OCI-LY3 (cell line): ENCODE data around the gene IRAK3.

Source experiments
- H2AFZ ChIP-seq: fragments of 200-600, 300-600 bp; shearing (Covaris generic); 2 replicates; pipeline ENCODE4 v1.6.0; 2014; ENCODE audit warnings: antibody characterized with exemption, low read depth, low read length
- H3K27ac ChIP-seq: fragments of 200-600, 300-600 bp; sonication (generic); 2 replicates; pipeline ENCODE4 v1.5.1; 2014; ENCODE audit warnings: mild to moderate bottlenecking, low read length, moderate library complexity, mixed read lengths
- H3K27me3 ChIP-seq: fragments of 200-600, 300-600 bp; sonication (generic); 2 replicates; pipeline ENCODE4 v1.6.1; 2014; ENCODE audit warnings: low read depth, low read length, mixed read lengths
- H3K36me3 ChIP-seq: fragments of 200-600, 300-600 bp; sonication (generic); replicated peaks from 2 replicates; pipeline ENCODE3; 2014; ENCODE audit warnings: low read depth, low read length, mixed read lengths
- H3K4me1 ChIP-seq: fragments of 300-600, 200-600 bp; sonication (generic); 2 replicates; pipeline ENCODE4 v1.6.1; 2014; ENCODE audit warnings: low read length, mixed read lengths
- H3K4me2 ChIP-seq: fragments of 200-600, 300-600 bp; sonication (generic); 2 replicates; pipeline ENCODE4 v1.6.1; 2014; ENCODE audit warnings: low read length, mixed read lengths
- H3K4me3 ChIP-seq: fragments of 300-600, 200-600 bp; sonication (generic); 2 replicates; pipeline ENCODE4 v1.5.1; 2014; ENCODE audit warnings: antibody characterized with exemption, mild to moderate bottlenecking, low read length, moderate library complexity
- H3K79me2 ChIP-seq: fragments of 300-600, 200-600 bp; shearing (Covaris generic); 2 replicates; pipeline ENCODE4 v1.6.1; 2014; ENCODE audit warnings: mild to moderate bottlenecking, low read length, mixed read lengths
- H3K9ac ChIP-seq: fragments of 300-600, 200-600 bp; shearing (Covaris generic); 2 replicates; pipeline ENCODE4 v1.6.0; 2014; ENCODE audit warnings: mild to moderate bottlenecking, low read length, moderate library complexity
- H3K9me3 ChIP-seq: fragments of 200-600, 300-600 bp; shearing (Covaris generic); 2 replicates; pipeline ENCODE4 v1.6.1; 2014; ENCODE audit warnings: low read length, mixed read lengths; ENCODE audit not compliant: insufficient read depth
- H4K20me1 ChIP-seq: fragments of 200-600, 300-600 bp; sonication (generic); 2 replicates; pipeline ENCODE4 v1.6.1; 2016; ENCODE audit warnings: low read length, mixed read lengths; ENCODE audit not compliant: insufficient read depth
- CTCF ChIP-seq: fragments of 200-600, 300-600 bp; sonication (generic); IDR thresholded peaks from 2 replicates; pipeline ENCODE4 v1.5.1; 2014; ENCODE audit warnings: antibody characterized with exemption, low read length, low read depth
- EZH2phosphoT487 ChIP-seq: fragments of 200-600 bp; shearing (Covaris generic); IDR thresholded peaks from 2 replicates; pipeline ENCODE4 v1.6.1; 2018; ENCODE audit warnings: antibody characterized with exemption, mixed run types, low read depth

Gene IRAK3

GRCh38 chr12:66188584-66189485 lies at the start of gene IRAK3:
TSS of gene IRAK3 (plus strand) at chr12:66189214. CDS start at chr12:66189300, 86 bp downstream.
- Histone ChIP-seq H3K27ac (no peak within 1 kb of the TSS), H3K79me2 (no peaks in the 10 kb centered on the region), H3K9ac (no peak within 1 kb of the TSS), H3K9me3 (no peaks in the 10 kb centered on the region), H4K20me1 (no peaks in the 10 kb centered on the region), H3K27me3 (no peaks in the 10 kb centered on the region), H3K4me2 (no peak within 1 kb of the TSS), H3K36me3 (no peaks in the 10 kb centered on the region), H3K4me3 (no peak within 1 kb of the TSS), H2AFZ (no peak within 1 kb of the TSS), H3K4me1 (peaks cover 19% of the 10 kb centered on the region)
- TF ChIP-seq EZH2phosphoT487, result no peak
- no peak for TF ChIP-seq CTCF

GRCh38 chr12:66139328-66139727 lies 49.7 kb upstream of the IRAK3 start:
- Histone ChIP-seq H3K27ac (no peak overlapping the region), H3K4me2 (no peak overlapping the region), H3K9ac (no peak overlapping the region), H3K9me3 (peaks cover 31% of the 10 kb centered on the region; the same call in 1 of the 2 replicates), H3K36me3 (peaks cover 77% of the 10 kb centered on the region), H3K79me2 (no peaks in the 10 kb centered on the region), H3K27me3 (no peaks in the 10 kb centered on the region), H3K4me1 (no peaks in the 10 kb centered on the region), H2AFZ (no peak overlapping the region), H4K20me1 (no peaks in the 10 kb centered on the region), H3K4me3 (no peak overlapping the region)
- TF ChIP-seq CTCF (no peak), EZH2phosphoT487 (no peak)

GRCh38 chr12:66140731-66141130 lies 48.3 kb upstream of the IRAK3 start:
- Histone ChIP-seq H3K36me3 (peaks cover 80% of the 10 kb centered on the region), H3K27ac (no peak overlapping the region), H3K4me1 (no peaks in the 10 kb centered on the region), H2AFZ (no peak overlapping the region), H3K79me2 (no peaks in the 10 kb centered on the region), H4K20me1 (no peaks in the 10 kb centered on the region), H3K4me3 (no peak overlapping the region), H3K9me3 (peaks cover 31% of the 10 kb centered on the region; the same call in 1 of the 2 replicates), H3K27me3 (no peaks in the 10 kb centered on the region), H3K9ac (no peak overlapping the region), H3K4me2 (no peak overlapping the region)
- TF ChIP-seq EZH2phosphoT487 (no peak), CTCF (no peak)

- H3K79me2 ChIP-seq, result no peaks in the 10 kb centered on the region
- H3K9ac ChIP-seq, result no peak overlapping the region
- no peaks in the 10 kb centered on the region for H3K4me1 ChIP-seq
- H3K9me3 ChIP-seq, result peaks cover 31% of the 10 kb centered on the region; the same call in 1 of the 2 replicates
- H2AFZ ChIP-seq, result no peak overlapping the region
- peaks cover 76% of the 10 kb centered on the region for H3K36me3 ChIP-seq
- H3K27me3 ChIP-seq, result no peaks in the 10 kb centered on the region
- no peak overlapping the region for H3K4me3 ChIP-seq
- H3K4me2 ChIP-seq, result no peak overlapping the region
- H4K20me1 ChIP-seq, result no peaks in the 10 kb centered on the region
- TF ChIP-seq EZH2phosphoT487 (no peak), CTCF (no peak)
- no peak overlapping the region for H3K27ac ChIP-seq
These were observed 47.7 kb upstream of the IRAK3 start for GRCh38 chr12:66141299-66141698.
